Measurements from ENCODE around the gene CCDC40.
"Not testable (repeated sequence)": the region's sequence is repeated elsewhere in the genome, so short reads cannot be mapped to it uniquely, and the experiment has no call there.

Gene CCDC40

GRCh38 chr17:80035937-80036714, at the start of gene CCDC40:
Gene CCDC40 (plus strand): TSS chr17:80036642. CDS start chr17:80036663, 21 bp downstream.
- DNase-seq: peak; percentile 84 to 86

DNA sequence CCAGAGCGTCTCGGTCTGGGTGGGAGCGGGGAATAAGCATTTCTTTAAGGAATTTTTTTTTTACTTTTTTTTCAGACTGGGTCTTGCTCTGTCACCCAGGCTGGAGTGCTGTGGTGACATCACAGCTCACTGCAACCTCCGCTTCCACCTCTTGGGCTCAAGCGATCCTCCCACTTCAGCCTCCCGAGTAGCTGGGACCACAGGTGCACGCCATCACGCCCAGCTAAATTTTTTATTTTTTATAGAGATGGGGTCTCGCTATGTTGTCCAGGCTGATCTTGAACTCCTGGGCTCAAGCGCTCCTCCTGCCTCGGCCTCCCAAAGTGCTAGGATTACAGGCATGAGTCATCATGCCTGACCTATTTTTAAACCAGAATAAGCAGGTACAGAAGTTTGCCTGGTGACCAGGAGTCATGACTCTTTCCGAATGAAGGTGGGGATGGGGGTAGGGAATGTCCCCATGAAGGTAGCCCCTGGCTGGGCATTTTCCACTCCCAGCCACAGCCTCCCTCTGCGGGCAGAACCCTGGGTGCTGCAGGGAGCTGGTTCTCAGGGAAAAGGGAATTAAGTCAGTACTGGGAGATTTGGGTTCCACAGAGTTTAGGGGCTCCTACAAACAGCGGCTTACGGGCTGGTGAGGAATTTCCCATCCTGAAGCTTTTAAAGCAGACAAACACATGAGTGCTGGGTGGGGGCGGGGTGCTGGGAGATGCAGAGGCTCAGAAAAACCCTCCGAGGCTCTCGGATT, 49.1 kb upstream of the CCDC40 start:
- DNase-seq: no peak

GRCh38 chr17:79987935-79988184, 48.6 kb upstream of the CCDC40 start:
- DNase-seq: no peak

GRCh38 chr17:79988185-79988971, 48.1 kb upstream of the CCDC40 start:
- no peak for DNase-seq

DNA sequence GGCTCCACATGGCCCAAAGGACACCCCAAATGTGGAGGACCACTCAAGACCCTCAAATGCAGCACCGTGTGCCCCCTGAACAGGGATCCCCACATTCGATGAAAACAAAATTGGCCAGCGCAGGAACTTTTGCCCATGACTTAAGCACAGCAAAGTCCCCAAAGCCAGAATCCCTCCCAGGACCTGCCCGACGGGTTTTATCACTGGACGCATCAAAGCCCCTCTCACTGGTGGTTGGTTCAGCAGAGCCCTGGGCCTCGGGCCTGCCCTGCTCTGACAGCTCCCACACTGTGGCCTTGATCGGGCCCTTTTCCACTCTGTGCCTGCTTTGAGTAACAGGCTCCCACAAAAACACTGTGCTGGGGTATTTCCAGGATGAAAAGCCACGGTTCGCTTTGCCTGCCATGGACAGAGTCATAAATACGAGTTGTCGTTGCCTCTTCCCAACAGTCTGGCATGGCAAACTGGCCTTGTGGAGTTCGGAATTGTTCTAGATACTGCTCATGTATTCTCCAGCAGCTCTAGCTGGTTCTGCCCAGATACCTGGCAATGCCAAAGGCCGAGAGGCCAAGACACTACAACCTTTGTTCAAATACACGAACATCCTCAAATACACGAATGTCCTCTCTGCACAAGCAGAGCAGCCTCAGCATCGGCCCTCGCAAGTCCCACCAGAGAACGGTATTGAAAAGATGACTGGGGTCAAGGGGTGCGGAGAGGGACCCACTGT, 47.2 kb upstream of the CCDC40 start:
- DNase-seq: no peak

- DNase-seq: no peak
Measured at GRCh38 chr17:79990051-79990592, 46.3 kb upstream of the CCDC40 start.

DNA sequence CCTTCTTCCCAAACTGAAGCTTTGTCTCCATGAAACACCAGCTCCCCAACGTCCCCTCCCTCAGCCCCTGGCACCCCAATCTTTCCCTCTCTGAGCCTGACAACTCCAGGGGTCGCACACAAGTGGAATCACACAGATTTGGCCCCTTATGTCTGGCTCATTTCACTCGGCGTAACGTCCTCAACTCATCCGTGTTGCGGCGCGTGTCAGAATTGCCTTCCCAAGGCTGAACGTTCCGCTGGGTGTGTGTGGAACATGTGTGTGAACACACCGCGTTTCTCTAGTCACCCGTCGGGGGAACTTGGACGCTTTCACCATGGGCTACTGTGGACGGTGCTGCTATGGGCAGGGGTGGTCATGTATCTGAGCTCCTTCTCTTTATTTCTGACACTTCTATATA, 45.7 kb upstream of the CCDC40 start:
- DNase-seq: no peak

GRCh38 chr17:79991140-79991923, 45.1 kb upstream of the CCDC40 start:
- peak; percentile 85 to 90 for DNase-seq

GRCh38 chr17:79991924-79992648, 44.4 kb upstream of the CCDC40 start:
- peak in 1 of 2 donors; percentile 17 for DNase-seq

DNA sequence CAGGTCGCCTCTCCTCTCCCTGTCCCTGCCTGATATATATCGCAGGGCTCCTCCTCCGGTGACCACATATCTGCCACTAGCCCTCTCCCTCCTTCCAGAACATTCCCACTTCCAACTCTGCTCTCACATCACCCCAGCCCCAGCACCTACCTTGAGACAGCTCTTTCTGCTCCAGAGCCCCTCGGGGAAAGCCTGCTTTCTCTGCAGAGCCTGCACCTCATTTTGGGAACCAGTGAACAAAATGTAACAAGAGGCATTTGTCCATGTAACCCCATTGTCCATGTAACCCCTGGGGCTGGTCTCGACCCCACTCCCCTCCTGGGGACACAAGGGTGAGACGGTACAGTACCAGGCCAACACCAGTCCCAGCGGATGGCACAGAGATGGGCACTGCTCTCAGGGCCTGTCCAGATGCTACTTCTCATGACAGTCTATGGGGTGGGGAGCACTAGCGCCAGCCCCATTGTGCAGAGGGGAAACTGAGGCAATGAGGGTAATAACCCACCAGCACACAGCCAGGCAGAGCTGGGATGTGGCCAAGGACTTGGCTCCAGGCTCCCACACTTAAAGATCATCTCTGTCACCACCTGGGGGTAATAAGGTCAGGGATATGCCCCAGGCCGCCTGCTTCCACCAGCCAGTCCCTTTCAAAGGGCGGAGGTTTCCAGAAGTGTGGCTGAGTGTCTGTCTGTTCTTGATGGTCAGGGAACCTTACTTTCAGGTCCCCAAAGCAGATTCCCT, 43.6 kb upstream of the CCDC40 start:
- no peak for DNase-seq

DNA sequence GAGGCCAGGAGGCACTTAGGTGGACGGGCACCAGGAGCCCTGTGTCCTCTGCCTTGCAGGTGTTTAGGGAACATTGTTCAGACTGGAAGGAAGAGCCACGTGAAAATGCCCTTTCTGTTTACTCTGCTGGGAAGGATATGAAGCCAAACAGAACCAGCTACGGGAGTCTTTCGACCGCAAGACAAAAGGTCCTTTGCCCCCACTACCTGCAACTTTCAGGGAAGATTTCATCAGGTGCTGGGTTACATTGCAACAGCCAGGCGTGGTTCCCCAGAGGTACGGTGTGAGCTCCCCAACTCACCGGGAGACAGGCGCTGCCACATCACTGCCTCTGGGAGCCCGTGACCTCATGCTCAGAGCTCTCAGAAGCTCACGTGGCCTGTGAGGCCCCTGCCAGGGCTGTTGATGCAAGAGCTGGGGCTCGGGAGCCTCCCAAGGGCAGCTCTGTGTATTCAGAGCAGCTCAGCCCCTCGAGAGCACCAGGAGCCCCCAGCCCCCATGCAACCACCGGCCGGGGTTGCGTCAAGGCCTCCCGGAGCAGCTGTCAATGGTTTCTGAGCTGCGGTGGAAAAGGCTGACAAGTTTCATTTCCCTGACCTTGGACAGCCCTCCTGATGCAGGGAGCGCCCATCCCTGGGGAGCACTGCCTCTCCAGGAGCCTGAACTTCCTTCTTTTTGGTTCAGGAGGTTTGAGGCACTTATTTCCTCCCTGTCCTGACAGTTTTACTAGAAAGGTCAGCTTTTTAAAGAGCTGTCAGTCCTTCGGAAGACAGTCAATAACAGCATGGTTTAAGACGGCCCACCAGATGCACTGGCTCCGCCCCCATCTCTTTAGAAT, 42.8 kb upstream of the CCDC40 start:
- DNase-seq: peak; percentile 28 to 63

- not testable (repeated sequence) for DNase-seq
Measured at GRCh38 chr17:79994228-79994569, 42.2 kb upstream of the CCDC40 start.

DNA sequence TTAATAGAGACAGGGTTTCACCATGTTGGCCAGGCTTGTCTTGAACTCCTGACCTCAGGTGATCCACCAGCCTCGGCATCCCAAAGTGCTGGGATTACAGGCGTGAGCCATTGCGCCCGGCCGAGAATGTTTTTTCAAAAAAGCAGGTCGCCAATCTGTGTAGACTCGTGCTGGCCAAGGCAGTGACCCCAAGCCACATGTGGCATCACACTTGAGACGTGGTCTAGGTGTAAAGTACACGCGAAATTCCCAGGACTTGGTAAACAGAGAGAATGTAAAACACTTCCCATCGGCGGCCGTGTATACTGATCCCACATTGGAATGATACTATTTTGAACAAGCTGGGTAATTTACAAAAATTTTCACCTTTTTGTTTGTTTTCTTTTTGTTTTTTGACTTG, 41.8 kb upstream of the CCDC40 start:
- no peak for DNase-seq

- no peak for DNase-seq
Measured at GRCh38 chr17:79995696-79996095, 40.7 kb upstream of the CCDC40 start.

DNA sequence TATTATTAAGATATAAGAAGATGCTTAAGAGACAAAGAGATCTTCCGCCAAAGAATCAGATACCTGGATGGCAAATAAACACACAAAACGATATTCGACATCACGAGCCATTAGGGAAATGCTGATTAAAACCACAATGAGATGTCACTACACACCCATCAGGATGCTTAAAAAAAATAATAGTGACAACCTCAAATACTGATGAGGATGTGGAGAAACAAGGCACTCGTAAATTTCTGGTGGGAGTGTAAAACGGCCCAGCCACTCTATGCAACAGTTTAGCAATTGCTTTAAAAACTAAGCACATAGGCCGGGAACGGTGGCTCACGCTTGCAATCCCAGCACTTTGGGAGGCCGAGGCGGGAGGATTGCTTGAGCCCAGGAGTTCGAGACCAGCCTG, 40.2 kb upstream of the CCDC40 start:
- peak in 1 of 2 donors; percentile 24 for DNase-seq

GRCh38 chr17:79997011-79997660, 39.3 kb upstream of the CCDC40 start:
- peak; percentile 89 to 93 for DNase-seq

- no peak for DNase-seq
Measured at GRCh38 chr17:80000136-80000535, 36.3 kb upstream of the CCDC40 start.

- no peak for DNase-seq
Measured at GRCh38 chr17:80000981-80001775, 35.3 kb upstream of the CCDC40 start.

Data from CD4-positive, alpha-beta T cell treated with Interferon alpha-2 for 1 hour (primary cell).